Activated naive CD8-positive, alpha-beta T cell treated with anti-CD3 and anti-CD28 coated beads, Interleukin-2, amount 10 ng/mL, durations not matched to agents 7 days and 5 days (primary cell): ENCODE results near the gene METTL24. TPM values are rescaled to one million over a fixed set of nuclear protein-coding genes. Genes with fewer than 3 reads are reported as not detected.

Source experiments
- ATAC-seq: fragments of 150-1000 bp; cut with Tn5 transposase; one replicate; pipeline ENCODE4 v1.10.0; 2021; ENCODE audit warnings: low read depth, moderate library complexity
- POLR2A ChIA-PET: fragments of 350-600 bp; sonication (Branson Sonifier 250); formaldehyde crosslinking; loops from one replicate; lab custom pipeline; 2021; ENCODE audit warnings: antibody characterized with exemption; lab: Charles Lee
- DNase-seq: peaks from one replicate; pipeline ENCODE4 v3.0.0; 2021
- H3K27ac Mint-ChIP-seq: one replicate; pipeline ENCODE4 v1.8.0; 2022; ENCODE audit warnings: mild to moderate bottlenecking, mixed read lengths
- H3K27me3 Mint-ChIP-seq: one replicate; pipeline ENCODE4 v1.8.0; 2022; ENCODE audit warnings: mild to moderate bottlenecking, moderate library complexity, mixed read lengths
- H3K36me3 Mint-ChIP-seq: one replicate; pipeline ENCODE4 v1.8.0; 2021; ENCODE audit warnings: mild to moderate bottlenecking, mixed read lengths
- H3K4me1 Mint-ChIP-seq: one replicate; pipeline ENCODE4 v1.8.0; 2021; ENCODE audit warnings: mixed read lengths
- H3K4me3 Mint-ChIP-seq: one replicate; pipeline ENCODE4 v1.8.0; 2022; ENCODE audit warnings: mild to moderate bottlenecking, moderate library complexity, mixed read lengths
- H3K9me3 Mint-ChIP-seq: one replicate; pipeline ENCODE4 v1.8.0; 2021; ENCODE audit warnings: mixed read lengths
- total RNA-seq, 2 experiments: library from RNA; stranded (reverse); gene quantifications; one replicate each; pipeline ENCODE4 v1.2.3, GENCODE V29; 2021

METTL24 gene
- total RNA-seq, 2 experiments from 2014 or later, result 0.55 to 1.4 TPM

DNA sequence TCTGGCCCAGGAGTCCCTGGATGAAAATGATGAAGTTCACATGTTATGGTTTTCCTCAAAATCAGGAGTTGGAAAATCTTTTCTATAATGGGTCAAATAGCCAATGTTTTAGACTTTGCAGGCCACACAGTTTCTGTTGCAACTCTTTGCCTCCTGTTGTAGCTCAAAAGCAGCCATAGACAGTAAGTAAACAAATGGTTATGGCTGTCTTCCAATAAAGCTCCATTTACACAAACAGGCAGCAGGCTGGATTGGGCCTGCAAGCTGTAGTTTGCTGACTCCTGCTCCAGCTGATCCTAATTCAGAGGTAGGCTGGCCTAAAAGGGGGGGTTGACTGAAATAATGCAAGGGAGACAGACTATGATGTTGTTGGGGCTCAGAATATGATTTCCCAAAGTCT lies 33.0 kb downstream of the METTL24 start:
- H3K4me3 Mint-ChIP-seq, result no peak overlapping the region
- no peaks in the 10 kb centered on the region for H3K36me3 Mint-ChIP-seq
- POLR2A ChIA-PET, result no interaction called here
- H3K4me1 Mint-ChIP-seq, result peaks cover 4% of the 10 kb centered on the region
- H3K27ac Mint-ChIP-seq, result no peak overlapping the region
- ATAC-seq (no peak), DNase-seq (no peak)
- H3K27me3 Mint-ChIP-seq, result peaks cover 1% of the 10 kb centered on the region
- H3K9me3 Mint-ChIP-seq, result no peaks in the 10 kb centered on the region

DNA sequence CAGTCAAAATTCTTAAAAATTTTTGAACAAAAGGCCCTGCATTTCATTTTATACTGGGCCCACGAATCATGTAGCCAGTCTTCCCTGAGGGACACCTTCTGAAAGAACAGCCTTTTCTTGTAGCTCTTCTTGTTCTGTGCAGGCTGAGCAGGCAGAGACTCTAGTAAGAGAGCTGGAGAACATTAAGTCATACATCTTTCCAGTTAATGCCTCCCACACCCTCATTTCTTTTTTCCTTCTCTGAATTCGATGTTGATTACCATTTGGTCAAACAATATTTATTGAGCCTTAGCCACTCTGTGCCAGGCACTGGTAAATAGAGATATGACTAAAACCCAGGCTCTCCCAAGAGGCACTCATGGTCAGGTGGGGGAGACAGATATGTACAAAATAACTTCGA lies 33.6 kb downstream of the METTL24 start:
- DNase-seq (no peak), ATAC-seq (no peak)
- POLR2A ChIA-PET, result no interaction called here

DNA sequence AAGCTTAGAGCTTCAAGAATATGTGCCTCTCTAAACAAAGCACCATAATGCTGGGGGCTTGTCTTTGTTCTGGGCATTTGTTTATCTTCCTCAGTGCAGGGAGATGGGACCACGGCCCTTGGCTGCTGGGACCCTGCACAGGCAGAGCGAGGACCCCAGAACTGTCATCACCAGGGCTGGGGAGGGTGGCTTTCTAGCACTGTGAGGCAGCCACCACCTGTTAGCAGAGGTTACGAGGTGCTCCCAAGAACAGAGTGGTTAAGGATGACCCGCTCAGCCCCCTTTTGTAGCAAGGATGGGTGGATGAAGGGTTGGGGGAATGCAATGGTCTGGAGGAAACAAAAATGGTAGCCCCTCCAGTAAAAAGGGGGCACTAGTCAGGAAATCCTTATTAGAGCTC lies 34.9 kb downstream of the METTL24 start:
- Mint-ChIP-seq H3K27ac (no peak overlapping the region), H3K4me3 (no peak overlapping the region), H3K27me3 (peaks cover 1% of the 10 kb centered on the region), H3K36me3 (no peaks in the 10 kb centered on the region), H3K4me1 (peaks cover 4% of the 10 kb centered on the region), H3K9me3 (no peaks in the 10 kb centered on the region)
- ATAC-seq, result no peak
- no peak for DNase-seq
- POLR2A ChIA-PET, result no interaction called here

More for the DNA sequence above, 33.6 kb downstream of the METTL24 start:
- Mint-ChIP-seq H3K9me3 (no peaks in the 10 kb centered on the region), H3K27ac (no peak overlapping the region), H3K4me1 (peaks cover 4% of the 10 kb centered on the region), H3K36me3 (no peaks in the 10 kb centered on the region), H3K27me3 (peaks cover 1% of the 10 kb centered on the region), H3K4me3 (no peak overlapping the region)

DNA sequence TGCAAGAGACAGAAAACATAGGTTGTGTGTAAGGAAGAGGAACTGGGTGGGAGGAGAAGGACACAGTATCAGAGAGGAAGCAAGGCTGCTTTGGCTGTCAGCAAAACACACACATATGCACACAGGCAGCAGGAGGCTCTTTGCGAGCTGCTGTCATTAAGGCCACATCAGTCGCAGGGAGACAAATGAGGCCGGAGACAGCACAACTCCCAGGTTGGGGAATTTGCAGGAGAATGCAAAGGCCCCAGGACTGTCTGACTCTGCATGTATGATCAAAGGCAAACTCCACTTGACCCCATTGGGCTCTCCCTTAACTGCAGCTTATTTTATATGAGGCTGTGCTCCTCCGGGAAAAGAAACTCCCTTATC lies 35.3 kb downstream of the METTL24 start:
- Mint-ChIP-seq H3K27ac (no peak overlapping the region), H3K4me1 (peaks cover 4% of the 10 kb centered on the region), H3K27me3 (peaks cover 1% of the 10 kb centered on the region), H3K4me3 (no peak overlapping the region), H3K36me3 (no peaks in the 10 kb centered on the region), H3K9me3 (no peaks in the 10 kb centered on the region)
- no peak for ATAC-seq
- DNase-seq, result no peak
- POLR2A ChIA-PET, result no interaction called here

DNA sequence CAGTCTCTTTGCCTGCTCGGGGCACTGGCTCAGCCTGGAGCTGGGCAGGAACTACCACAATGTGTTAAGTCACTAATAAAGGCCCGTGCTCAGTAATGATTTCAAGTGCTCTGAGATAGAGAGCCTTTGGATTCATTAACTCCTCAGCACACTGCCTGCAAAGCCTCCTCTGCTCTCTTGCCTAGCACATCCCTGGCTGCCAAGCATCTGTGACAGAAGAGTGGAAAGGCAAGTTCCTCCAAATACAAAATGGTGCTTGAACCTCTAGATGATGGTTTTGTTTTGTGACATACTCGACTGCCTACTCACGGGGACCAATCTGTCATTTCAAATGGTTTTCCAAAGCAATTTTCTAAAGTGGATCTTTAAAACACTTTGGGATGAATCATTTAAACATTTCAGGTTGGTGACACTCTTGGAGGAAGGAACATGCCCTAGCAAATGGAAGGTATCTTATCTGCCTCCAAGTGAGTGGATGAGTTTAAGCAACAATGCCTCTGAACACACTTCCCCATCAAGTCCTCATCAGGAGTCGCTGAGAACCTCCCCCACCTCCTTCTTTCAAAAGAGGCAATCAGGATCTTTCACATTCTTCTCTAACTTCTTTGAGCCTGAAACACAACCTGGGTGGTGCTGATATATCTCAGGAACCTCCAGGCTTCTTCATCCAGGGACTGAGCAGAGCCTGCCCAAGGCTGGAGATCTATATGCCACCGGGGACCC lies 35.8 kb downstream of the METTL24 start:
- POLR2A ChIA-PET, result no interaction called here
- peaks cover 4% of the 10 kb centered on the region for H3K4me1 Mint-ChIP-seq
- no peak overlapping the region for H3K27ac Mint-ChIP-seq
- no peaks in the 10 kb centered on the region for H3K36me3 Mint-ChIP-seq
- no peaks in the 10 kb centered on the region for H3K9me3 Mint-ChIP-seq
- H3K4me3 Mint-ChIP-seq, result no peak overlapping the region
- ATAC-seq, result no peak
- DNase-seq, result no peak
- H3K27me3 Mint-ChIP-seq, result peaks cover 1% of the 10 kb centered on the region

DNA sequence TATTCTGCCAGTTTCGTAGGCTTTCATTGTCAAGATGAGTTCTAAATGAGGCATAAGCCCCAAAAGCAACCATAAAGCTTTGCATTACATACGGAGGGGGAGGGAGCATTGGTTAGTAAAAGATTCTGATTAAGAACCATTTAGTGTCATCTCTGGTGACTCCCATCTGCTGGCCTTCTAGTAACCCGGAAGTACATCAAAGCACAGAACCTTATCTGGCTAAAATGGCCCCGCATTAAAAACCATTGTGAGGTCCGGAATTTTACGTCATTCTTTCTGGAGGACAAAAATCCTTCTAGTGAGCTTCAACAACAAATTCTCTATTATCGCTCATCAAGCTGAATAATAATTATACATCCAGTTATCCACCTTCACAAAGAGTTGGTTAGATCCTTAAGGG lies 37.8 kb downstream of the METTL24 start:
- H3K27me3 Mint-ChIP-seq, result peaks cover 1% of the 10 kb centered on the region
- H3K9me3 Mint-ChIP-seq, result no peaks in the 10 kb centered on the region
- H3K36me3 Mint-ChIP-seq, result no peaks in the 10 kb centered on the region
- H3K4me1 Mint-ChIP-seq, result peaks cover 3% of the 10 kb centered on the region
- DNase-seq (no peak), ATAC-seq (no peak)
- no peak overlapping the region for H3K27ac Mint-ChIP-seq
- no peak overlapping the region for H3K4me3 Mint-ChIP-seq
- POLR2A ChIA-PET, result no interaction called here

GRCh38 chr6:110319843-110320242 lies 38.3 kb downstream of the METTL24 start:
- no peak overlapping the region for H3K4me3 Mint-ChIP-seq
- H3K27ac Mint-ChIP-seq, result no peak overlapping the region
- no peaks in the 10 kb centered on the region for H3K9me3 Mint-ChIP-seq
- POLR2A ChIA-PET, result no interaction called here
- H3K27me3 Mint-ChIP-seq, result peaks cover 1% of the 10 kb centered on the region
- DNase-seq (no peak), ATAC-seq (no peak)
- peaks cover 3% of the 10 kb centered on the region for H3K4me1 Mint-ChIP-seq
- no peaks in the 10 kb centered on the region for H3K36me3 Mint-ChIP-seq

- H3K27me3 Mint-ChIP-seq, result peaks cover 1% of the 10 kb centered on the region
- no peak overlapping the region for H3K4me3 Mint-ChIP-seq
- no peaks in the 10 kb centered on the region for H3K36me3 Mint-ChIP-seq
- no peak overlapping the region for H3K27ac Mint-ChIP-seq
- POLR2A ChIA-PET, result no interaction called here
- peaks cover 3% of the 10 kb centered on the region for H3K4me1 Mint-ChIP-seq
- H3K9me3 Mint-ChIP-seq, result no peaks in the 10 kb centered on the region
- ATAC-seq (no peak), DNase-seq (no peak)
Measured at GRCh38 chr6:110319381-110319780, 38.8 kb downstream of the METTL24 start.

DNA sequence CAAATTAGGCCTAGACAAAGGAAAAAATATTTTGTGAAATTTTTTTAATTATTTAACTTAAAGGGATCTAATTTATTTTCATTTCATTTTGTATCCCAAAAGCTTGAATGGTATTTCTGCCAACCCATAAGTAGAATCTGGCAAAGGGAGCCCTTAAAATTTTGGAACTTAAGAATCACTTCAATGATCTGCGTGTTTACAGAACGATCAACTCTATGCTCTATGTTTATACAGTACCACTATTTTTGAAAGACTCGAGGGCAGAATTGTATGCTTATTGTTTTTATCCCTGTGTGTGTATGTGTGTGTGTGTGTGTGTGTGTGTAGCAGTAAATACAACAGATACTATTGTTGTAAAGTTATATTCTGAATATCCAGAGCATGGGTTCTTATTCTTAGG lies 39.2 kb downstream of the METTL24 start:
- Mint-ChIP-seq H3K4me3 (no peak overlapping the region), H3K4me1 (peaks cover 3% of the 10 kb centered on the region), H3K9me3 (no peaks in the 10 kb centered on the region), H3K36me3 (no peaks in the 10 kb centered on the region), H3K27me3 (peaks cover 4% of the 10 kb centered on the region), H3K27ac (no peak overlapping the region)
- no peak for ATAC-seq
- POLR2A ChIA-PET, result no interaction called here
- DNase-seq, result no peak

GRCh38 chr6:110317646-110318045 lies 40.5 kb downstream of the METTL24 start:
- POLR2A ChIA-PET, result no interaction called here
- Mint-ChIP-seq H3K27me3 (peaks cover 3% of the 10 kb centered on the region), H3K27ac (no peak overlapping the region), H3K4me3 (no peak overlapping the region), H3K9me3 (no peaks in the 10 kb centered on the region), H3K4me1 (peaks cover under 1% of the 10 kb centered on the region), H3K36me3 (no peaks in the 10 kb centered on the region)
- ATAC-seq (no peak), DNase-seq (no peak)

DNA sequence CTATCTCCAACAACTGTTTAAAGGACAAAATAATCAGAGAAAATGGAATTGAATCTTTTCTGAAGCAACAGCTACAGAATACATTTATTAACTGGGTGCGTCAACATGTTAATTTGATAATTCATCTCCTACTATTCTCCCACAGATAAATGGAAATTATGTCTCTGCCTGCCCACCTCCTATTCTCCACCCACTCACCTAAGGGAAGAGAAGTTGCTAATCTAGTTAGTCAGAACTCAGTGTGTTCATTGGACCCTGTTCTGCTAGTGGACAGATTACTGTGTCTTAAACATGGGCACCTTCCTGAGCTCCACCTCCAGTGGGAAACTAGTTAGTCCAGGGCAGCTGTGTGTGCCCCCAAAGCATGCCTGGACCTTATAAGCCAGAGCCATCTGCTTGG lies 41.0 kb downstream of the METTL24 start:
- POLR2A ChIA-PET, result no interaction called here
- ATAC-seq (no peak), DNase-seq (no peak)
- Mint-ChIP-seq H3K27ac (no peak overlapping the region), H3K4me1 (peaks cover 3% of the 10 kb centered on the region), H3K9me3 (no peaks in the 10 kb centered on the region), H3K4me3 (no peak overlapping the region), H3K36me3 (no peaks in the 10 kb centered on the region), H3K27me3 (peaks cover 3% of the 10 kb centered on the region)

DNA sequence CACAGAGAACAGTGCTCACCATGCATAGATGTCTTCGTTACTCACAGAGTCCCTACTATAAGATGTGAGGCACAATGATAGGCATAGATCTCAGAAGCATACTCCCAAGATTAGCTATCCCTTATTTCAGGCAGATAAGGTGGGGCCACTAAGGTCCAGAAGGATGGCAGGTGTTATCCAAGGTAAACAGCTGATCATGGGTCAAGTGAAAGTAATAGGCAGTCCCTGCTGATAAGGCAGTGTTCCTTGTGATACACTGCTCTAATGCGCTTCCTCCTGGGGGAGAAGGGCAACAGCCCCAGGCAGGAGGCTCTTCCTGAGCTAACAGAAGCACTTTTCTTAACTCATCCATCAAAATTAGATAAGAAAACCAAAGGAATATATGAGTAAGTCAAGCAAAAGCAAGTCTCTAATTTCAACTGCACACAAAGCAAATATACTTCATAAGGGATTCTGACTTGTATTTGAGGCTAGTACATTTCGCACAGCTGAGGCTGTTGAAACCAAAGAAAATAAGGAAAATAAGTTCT lies 42.2 kb downstream of the METTL24 start:
- peaks cover 5% of the 10 kb centered on the region for H3K4me1 Mint-ChIP-seq
- no peak overlapping the region for H3K4me3 Mint-ChIP-seq

DNA sequence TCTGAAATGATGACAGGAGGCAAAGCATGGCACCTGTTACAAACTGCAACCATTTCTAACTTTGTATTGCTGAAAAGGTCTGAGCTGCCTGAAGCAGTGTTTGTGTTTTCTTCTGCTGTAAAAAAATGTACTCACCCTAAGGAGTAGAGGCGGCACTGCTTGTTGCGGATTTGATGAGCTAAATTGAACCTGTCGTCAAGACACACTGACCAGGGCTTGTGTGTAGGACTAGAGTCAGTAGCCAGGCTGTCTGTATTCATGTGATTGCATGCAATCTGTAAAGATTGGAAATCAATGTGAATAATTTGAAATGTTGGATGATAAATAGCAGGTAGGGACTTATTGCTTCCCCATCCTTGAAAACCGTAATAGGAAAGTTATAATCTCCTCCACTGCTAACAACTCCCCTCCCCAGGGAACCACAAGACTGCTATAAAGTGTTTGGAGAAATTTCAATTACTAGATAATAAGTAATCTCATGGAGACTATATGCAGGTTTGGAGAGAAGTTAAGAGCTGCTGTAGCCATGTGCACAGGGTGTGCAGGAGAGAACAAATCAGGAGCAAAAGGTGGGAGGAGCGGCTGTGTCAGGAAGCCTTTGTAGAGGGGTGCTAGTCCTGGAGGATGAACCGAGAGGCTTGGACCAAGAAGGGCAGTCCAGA lies 42.8 kb downstream of the METTL24 start:
- H3K27me3 Mint-ChIP-seq, result peaks cover 3% of the 10 kb centered on the region
- no peaks in the 10 kb centered on the region for H3K9me3 Mint-ChIP-seq
- no peak overlapping the region for H3K4me3 Mint-ChIP-seq
- ATAC-seq (no peak), DNase-seq (no peak)
- no peak overlapping the region for H3K27ac Mint-ChIP-seq
- no peaks in the 10 kb centered on the region for H3K36me3 Mint-ChIP-seq
- POLR2A ChIA-PET, result no interaction called here
- H3K4me1 Mint-ChIP-seq, result peaks cover 5% of the 10 kb centered on the region

More for the DNA sequence above, 42.2 kb downstream of the METTL24 start:
- DNase-seq (no peak), ATAC-seq (no peak)
- H3K9me3 Mint-ChIP-seq, result no peaks in the 10 kb centered on the region
- H3K27ac Mint-ChIP-seq, result no peak overlapping the region
- H3K36me3 Mint-ChIP-seq, result no peaks in the 10 kb centered on the region
- H3K27me3 Mint-ChIP-seq, result peaks cover 3% of the 10 kb centered on the region
- POLR2A ChIA-PET, result no interaction called here

DNA sequence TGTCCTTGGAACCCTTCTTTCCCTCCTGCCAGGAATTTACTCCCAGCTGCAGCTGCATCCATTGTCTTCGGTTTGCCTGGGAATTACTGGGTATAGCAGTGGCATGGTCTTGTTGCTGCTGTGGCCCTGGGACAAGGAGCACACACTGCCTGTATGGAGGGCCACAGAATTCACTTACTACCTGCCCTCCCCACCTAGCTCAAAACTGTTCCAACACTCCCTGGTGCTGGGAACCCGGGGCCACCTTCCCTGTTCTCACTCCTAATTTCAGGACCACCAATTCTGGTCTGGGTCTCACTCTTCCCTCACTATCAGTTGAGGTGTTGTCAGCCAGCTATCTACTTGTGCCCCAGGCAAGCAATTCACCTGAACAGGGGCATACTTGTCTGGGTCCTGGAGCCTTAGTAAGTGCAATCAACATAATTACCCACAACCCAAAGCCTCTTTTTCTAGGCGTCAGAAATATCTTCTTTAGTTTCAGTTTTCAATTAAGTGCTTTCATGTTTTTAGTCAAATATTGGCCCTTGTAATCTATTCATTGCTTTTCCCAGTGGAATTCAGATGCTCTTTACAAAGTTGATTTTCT lies 47.2 kb downstream of the METTL24 start:
- no peaks in the 10 kb centered on the region for H3K9me3 Mint-ChIP-seq
- DNase-seq (no peak), ATAC-seq (no peak)
- H3K27ac Mint-ChIP-seq, result no peak overlapping the region
- no peaks in the 10 kb centered on the region for H3K36me3 Mint-ChIP-seq
- POLR2A ChIA-PET, result no interaction called here
- H3K27me3 Mint-ChIP-seq, result peaks cover 3% of the 10 kb centered on the region
- no peak overlapping the region for H3K4me3 Mint-ChIP-seq
- H3K4me1 Mint-ChIP-seq, result peaks cover 5% of the 10 kb centered on the region
